GM12892 (cell line): ENCODE data around the gene WDR89.

Experiments
- POLR2A ChIP-seq: IDR thresholded peaks from 2 replicates; pipeline ENCODE4 v1.6.1; 2011; ENCODE audit warnings: low read depth, low read length, control low read depth
- POLR2AphosphoS5 ChIP-seq: IDR thresholded peaks from 2 replicates; pipeline ENCODE4 v1.6.1; 2011; ENCODE audit warnings: low read depth, low read length, control low read depth

GRCh38 chr14:63616015-63616414, 25.7 kb downstream of the WDR89 start:
- TF ChIP-seq POLR2AphosphoS5, result no peak
- no peak for TF ChIP-seq POLR2A
